Medulla oblongata (tissue), 1 donor: ENCODE measurements around the gene SBSN.

Experiments
- DNase-seq: peaks from one replicate; pipeline ENCODE4 v3.0.0-alpha.2; 2015; ENCODE audit errors: extremely low spot score

Gene SBSN

GRCh38 chr19:35533201-35533821, 5.2 kb upstream of the SBSN start, which contains the start of gene GAPDHS:
Gene GAPDHS (plus strand): TSS chr19:35533456. CDS start chr19:35533528, 72 bp downstream.
- no peak for DNase-seq

- DNase-seq = no peak
These were observed 3.2 kb upstream of the SBSN start for GRCh38 chr19:35531291-35531690.

- no peak for DNase-seq
These were observed 1.4 kb upstream of the SBSN start for GRCh38 chr19:35529241-35530218.

GRCh38 chr19:35525873-35526272, 2.2 kb downstream of the SBSN start:
- DNase-seq = no peak

- DNase-seq = no peak
These were observed 3.8 kb downstream of the SBSN start for GRCh38 chr19:35524181-35524837.

GRCh38 chr19:35522745-35523327, 5.3 kb downstream of the SBSN start:
- DNase-seq = no peak

- no peak for DNase-seq
These were observed 6.9 kb downstream of the SBSN start for GRCh38 chr19:35521124-35521743.

- no peak for DNase-seq
These were observed 8.8 kb downstream of the SBSN start for GRCh38 chr19:35519291-35519690.

GRCh38 chr19:35518313-35518712, 9.8 kb downstream of the SBSN start:
- no peak for DNase-seq

- DNase-seq = no peak
These were observed 10.8 kb downstream of the SBSN start for GRCh38 chr19:35517342-35517741.

- DNase-seq = no peak
These were observed 11.8 kb downstream of the SBSN start for GRCh38 chr19:35516310-35516709.

- no peak for DNase-seq
These were observed 13.8 kb downstream of the SBSN start for GRCh38 chr19:35514282-35514809.

GRCh38 chr19:35513628-35514281, 14.4 kb downstream of the SBSN start, which contains the start of gene DMKN:
Gene DMKN (minus strand): TSS chr19:35513649. CDS start chr19:35513475, 174 bp downstream.
- DNase-seq = no peak

- no peak for DNase-seq
These were observed 15.1 kb downstream of the SBSN start for GRCh38 chr19:35512831-35513627.

- DNase-seq = no peak
These were observed 16.8 kb downstream of the SBSN start for GRCh38 chr19:35511337-35511736.

GRCh38 chr19:35510626-35510964, 17.5 kb downstream of the SBSN start:
- no peak for DNase-seq

GRCh38 chr19:35509861-35510625, 18.1 kb downstream of the SBSN start:
- peak; percentile 61 for DNase-seq

- DNase-seq = no peak
These were observed 19.0 kb downstream of the SBSN start for GRCh38 chr19:35509018-35509652.

- DNase-seq = no peak
These were observed 20.0 kb downstream of the SBSN start for GRCh38 chr19:35508129-35508528.
